ENCODE data around the gene SULF2. TPM values are rescaled to one million over a fixed set of nuclear protein-coding genes. Genes with fewer than 3 reads are reported as not detected.

SULF2 gene
- total RNA-seq, 1 experiment from 2014 or later, result 13.0 TPM

- Histone ChIP-seq H3K9me2 (ENCODE audit: insufficient read depth) (no peaks in the 10 kb centered on the region), H3K4me2 (ENCODE audit: low read length) (no peak overlapping the region), H3K36me3 (ENCODE audit: control insufficient read depth in 1 of 2, insufficient read depth in 2 of 2, low read length in 2 of 2) (no peaks in the 10 kb centered on the region), H3K4me3 (replicated peaks in 1 of 2; ENCODE audit: low read depth in 1 of 2, low read length in 2 of 2) (no peak overlapping the region), H3K9me3 (ENCODE audit: control insufficient read depth in 1 of 2, insufficient read depth in 1 of 2, low read depth in 1 of 2, low read length in 2 of 2) (no peaks in the 10 kb centered on the region), H3K27ac (ENCODE audit: low read depth, low read length) (no peak overlapping the region), H4K20me1 (ENCODE audit: insufficient read depth) (no peaks in the 10 kb centered on the region), H2AFZ (ENCODE audit: low read depth, low read length, poor library complexity, severe bottlenecking) (no peak overlapping the region), H3K4me1 (ENCODE audit: control insufficient read depth in 1 of 2, insufficient read depth in 2 of 2, low read length in 2 of 2) (no peaks in the 10 kb centered on the region), H3K27me3 (ENCODE audit: insufficient read depth, low read length) (no peaks in the 10 kb centered on the region), H3K9ac (ENCODE audit: low read length) (no peak overlapping the region), H3K79me2 (ENCODE audit: insufficient read depth, low read length) (no peaks in the 10 kb centered on the region)
- intact Hi-C loops (cut with micrococcal nuclease), result no loop called here
- no peak for ATAC-seq
- TF ChIP-seq, protein P1, sequence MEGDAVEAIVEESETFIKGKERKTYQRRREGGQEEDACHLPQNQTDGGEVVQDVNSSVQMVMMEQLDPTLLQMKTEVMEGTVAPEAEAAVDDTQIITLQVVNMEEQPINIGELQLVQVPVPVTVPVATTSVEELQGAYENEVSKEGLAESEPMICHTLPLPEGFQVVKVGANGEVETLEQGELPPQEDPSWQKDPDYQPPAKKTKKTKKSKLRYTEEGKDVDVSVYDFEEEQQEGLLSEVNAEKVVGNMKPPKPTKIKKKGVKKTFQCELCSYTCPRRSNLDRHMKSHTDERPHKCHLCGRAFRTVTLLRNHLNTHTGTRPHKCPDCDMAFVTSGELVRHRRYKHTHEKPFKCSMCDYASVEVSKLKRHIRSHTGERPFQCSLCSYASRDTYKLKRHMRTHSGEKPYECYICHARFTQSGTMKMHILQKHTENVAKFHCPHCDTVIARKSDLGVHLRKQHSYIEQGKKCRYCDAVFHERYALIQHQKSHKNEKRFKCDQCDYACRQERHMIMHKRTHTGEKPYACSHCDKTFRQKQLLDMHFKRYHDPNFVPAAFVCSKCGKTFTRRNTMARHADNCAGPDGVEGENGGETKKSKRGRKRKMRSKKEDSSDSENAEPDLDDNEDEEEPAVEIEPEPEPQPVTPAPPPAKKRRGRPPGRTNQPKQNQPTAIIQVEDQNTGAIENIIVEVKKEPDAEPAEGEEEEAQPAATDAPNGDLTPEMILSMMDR (IDR thresholded peaks at IDR 0.05 in 2 of 3, conservative IDR thresholded peaks at IDR 0.05 in 1 of 3; ENCODE audit: borderline replicate concordance in 1 of 3, insufficient read depth in 1 of 3, low read depth in 2 of 3, low read length in 2 of 3), result no peak
- TF ChIP-seq JUND (IDR thresholded peaks at IDR 0.05), result no peak
- TF ChIP-seq SRF (IDR thresholded peaks at IDR 0.05; ENCODE audit: low read depth), result no peak
- TF ChIP-seq CBX3 (IDR thresholded peaks at IDR 0.05; ENCODE audit: low read depth), result no peak
- TF ChIP-seq, protein P2, sequence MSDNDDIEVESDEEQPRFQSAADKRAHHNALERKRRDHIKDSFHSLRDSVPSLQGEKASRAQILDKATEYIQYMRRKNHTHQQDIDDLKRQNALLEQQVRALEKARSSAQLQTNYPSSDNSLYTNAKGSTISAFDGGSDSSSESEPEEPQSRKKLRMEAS (IDR thresholded peaks at IDR 0.05), result no peak
- no peak for TF ChIP-seq POLR2AphosphoS5 (IDR thresholded peaks at IDR 0.05; ENCODE audit: low read depth, low read length)
- no peak for DNase-seq (ENCODE audit: low read depth, low spot score)
- ChIA-PET POLR2A (no interaction called here), CTCF (no interaction called here), RAD21 (ENCODE audit: low non-redundant PET in 1 of 2, low total read pairs in 2 of 2, uncharacterized antibody in 2 of 2, unreplicated experiment in 2 of 2) (no interaction called here)
- BruUV-seq (replicated peaks), result no TSS peak
Observed at GRCh38 chr20:47740121-47740861, 45.0 kb downstream of the SULF2 start.

DNA sequence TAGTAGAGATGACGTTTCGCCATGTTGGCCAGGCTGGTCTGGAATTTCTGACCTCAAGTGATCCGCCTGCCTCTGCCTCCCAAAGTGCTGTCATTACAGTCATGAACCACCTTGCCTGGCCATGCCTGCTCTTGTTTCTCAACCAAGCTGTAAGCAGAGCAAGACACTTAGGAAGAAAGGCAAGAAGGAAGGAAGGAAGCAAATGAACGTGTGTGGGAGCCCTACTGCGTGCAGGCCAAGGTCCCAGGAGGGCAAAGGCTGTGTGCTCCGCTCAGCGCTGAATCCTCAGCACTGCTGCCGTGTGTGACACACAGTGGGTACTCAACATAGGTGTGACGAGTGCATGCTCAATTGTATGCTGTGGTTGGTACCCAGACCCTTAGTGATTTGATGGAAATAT lies 47.4 kb downstream of the SULF2 start:
- no peaks in the 10 kb centered on the region for H4K20me1 ChIP-seq (ENCODE audit: insufficient read depth)
- no peak for DNase-seq (ENCODE audit: low read depth, low spot score)
- H3K4me2 ChIP-seq (ENCODE audit: low read length), result no peak overlapping the region
- H3K27me3 ChIP-seq (ENCODE audit: insufficient read depth, low read length), result no peaks in the 10 kb centered on the region
- ChIA-PET POLR2A (no interaction called here), RAD21 (ENCODE audit: low non-redundant PET in 1 of 2, low total read pairs in 2 of 2, uncharacterized antibody in 2 of 2, unreplicated experiment in 2 of 2) (no interaction called here), CTCF (no interaction called here)
- no peaks in the 10 kb centered on the region for H3K9me2 ChIP-seq (ENCODE audit: insufficient read depth)
- H3K27ac ChIP-seq (ENCODE audit: low read depth, low read length), result no peak overlapping the region
- no peak overlapping the region for H3K4me3 ChIP-seq (replicated peaks in 1 of 2; ENCODE audit: low read depth in 1 of 2, low read length in 2 of 2)
- H3K9ac ChIP-seq (ENCODE audit: low read length), result no peak overlapping the region
- intact Hi-C loops (cut with micrococcal nuclease), result no loop called here
- no peak for ATAC-seq
- no peaks in the 10 kb centered on the region for H3K4me1 ChIP-seq (ENCODE audit: control insufficient read depth in 1 of 2, insufficient read depth in 2 of 2, low read length in 2 of 2)
- H2AFZ ChIP-seq (ENCODE audit: low read depth, low read length, poor library complexity, severe bottlenecking), result no peak overlapping the region
- H3K36me3 ChIP-seq (ENCODE audit: control insufficient read depth in 1 of 2, insufficient read depth in 2 of 2, low read length in 2 of 2), result no peaks in the 10 kb centered on the region
- H3K9me3 ChIP-seq (ENCODE audit: control insufficient read depth in 1 of 2, insufficient read depth in 1 of 2, low read depth in 1 of 2, low read length in 2 of 2), result no peaks in the 10 kb centered on the region
- BruUV-seq (replicated peaks), result no TSS peak
- no peaks in the 10 kb centered on the region for H3K79me2 ChIP-seq (ENCODE audit: insufficient read depth, low read length)
- TF ChIP-seq REST (IDR thresholded peaks at IDR 0.05; ENCODE audit: low read depth) (no peak), CBX3 (IDR thresholded peaks at IDR 0.05; ENCODE audit: low read depth) (no peak), SP1 (IDR thresholded peaks at IDR 0.05; ENCODE audit: low read depth) (no peak), JUND (IDR thresholded peaks at IDR 0.05) (no peak), SRF (IDR thresholded peaks at IDR 0.05; ENCODE audit: low read depth) (no peak), CEBPB (IDR thresholded peaks at IDR 0.05; ENCODE audit: low read depth) (no peak)
- TF ChIP-seq, protein P2 (IDR thresholded peaks at IDR 0.05), result no peak
- TF ChIP-seq, protein P1 (IDR thresholded peaks at IDR 0.05 in 2 of 3, conservative IDR thresholded peaks at IDR 0.05 in 1 of 3; ENCODE audit: borderline replicate concordance in 1 of 3, insufficient read depth in 1 of 3, low read depth in 2 of 3, low read length in 2 of 3), result no peak
